GM23338 (cell line): Measurements from ENCODE around the gene KRT15. TPM values are rescaled to one million over a fixed set of nuclear protein-coding genes. Genes with fewer than 3 reads are reported as not detected.

ENCODE experiments used
- EZH2 ChIP-seq: fragments of 200-600 bp; sonication (generic); IDR thresholded peaks from one replicate; pipeline ENCODE4 v1.8.0; 2017; ENCODE audit warnings: antibody characterized with exemption, mild to moderate bottlenecking, low read depth; ENCODE audit not compliant: unreplicated experiment
- EZH2phosphoT487 ChIP-seq: fragments of 200-600 bp; sonication (generic); IDR thresholded peaks from one replicate; pipeline ENCODE4 v1.8.1; 2018; ENCODE audit warnings: antibody characterized with exemption; ENCODE audit not compliant: unreplicated experiment
- JUNB ChIP-seq: IDR thresholded peaks from one replicate; pipeline ENCODE4 v1.6.1; 2016; ENCODE audit warnings: antibody characterized with exemption; ENCODE audit not compliant: unreplicated experiment
- NANOG ChIP-seq: IDR thresholded peaks from 2 replicates; pipeline ENCODE4 v1.6.1; 2016; ENCODE audit warnings: antibody characterized with exemption, borderline replicate concordance
- REST ChIP-seq: IDR thresholded peaks from one replicate; pipeline ENCODE4 v1.6.1; 2018; ENCODE audit warnings: antibody characterized with exemption; ENCODE audit not compliant: unreplicated experiment
- ZNF114 ChIP-seq: fragments of 250-450 bp; sonication (Bioruptor Pico); IDR thresholded peaks from 2 replicates; pipeline ENCODE4 v1.5.0; 2020; ENCODE audit warnings: mild to moderate bottlenecking, moderate library complexity
- ZNF331 ChIP-seq: fragments of 250-450 bp; sonication (Bioruptor Pico); IDR thresholded peaks from 2 replicates; pipeline ENCODE4 v1.5.0; 2020; ENCODE audit warnings: low read depth, mild to moderate bottlenecking, moderate library complexity
- polyA plus RNA-seq: library from polyadenylated mRNA; unstranded; fragments of >200 nt; fragmentation: Nextera tagmentation; extraction: Ambion mirVana; gene quantifications from 2 replicates; pipeline ENCODE4 v1.2.1, GENCODE V29; 2016
- total RNA-seq: library from RNA; depleted of rRNA; stranded (reverse); fragments of >200 nt; shearing (Covaris generic); gene quantifications from 2 replicates; pipeline ENCODE4 v1.2.3, GENCODE V29; 2014
- TF ChIP-seq, protein P1 (sequence below): fragments of 250-450 bp; sonication (Bioruptor Pico); IDR thresholded peaks from 2 replicates; pipeline ENCODE4 v1.5.0; 2020; ENCODE audit warnings: mild to moderate bottlenecking, moderate library complexity

KRT15 gene
- total and polyA plus RNA-seq, 2 experiments from 2014 or later: 0.03 TPM; not detected in 1

DNA sequence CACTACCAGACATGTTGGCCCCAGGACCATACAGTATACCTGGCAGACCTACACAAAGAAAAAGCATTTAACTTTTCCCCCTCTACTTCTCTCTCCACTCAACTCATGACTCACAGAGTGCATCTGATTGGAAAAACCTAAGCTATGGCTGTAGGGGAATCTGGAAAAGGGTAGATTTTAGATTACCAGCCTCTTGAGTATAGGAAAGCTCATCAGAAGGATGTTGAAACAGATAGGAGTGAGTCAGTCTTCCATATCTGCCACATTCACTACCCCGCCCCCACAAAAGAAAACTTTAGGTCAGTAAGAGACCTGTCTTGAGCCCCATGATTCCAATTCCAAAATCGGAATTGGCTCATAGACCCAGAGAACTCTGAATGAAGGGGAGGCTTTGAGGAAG lies 40.9 kb upstream of the KRT15 start (continued):
- TF ChIP-seq, protein P1, sequence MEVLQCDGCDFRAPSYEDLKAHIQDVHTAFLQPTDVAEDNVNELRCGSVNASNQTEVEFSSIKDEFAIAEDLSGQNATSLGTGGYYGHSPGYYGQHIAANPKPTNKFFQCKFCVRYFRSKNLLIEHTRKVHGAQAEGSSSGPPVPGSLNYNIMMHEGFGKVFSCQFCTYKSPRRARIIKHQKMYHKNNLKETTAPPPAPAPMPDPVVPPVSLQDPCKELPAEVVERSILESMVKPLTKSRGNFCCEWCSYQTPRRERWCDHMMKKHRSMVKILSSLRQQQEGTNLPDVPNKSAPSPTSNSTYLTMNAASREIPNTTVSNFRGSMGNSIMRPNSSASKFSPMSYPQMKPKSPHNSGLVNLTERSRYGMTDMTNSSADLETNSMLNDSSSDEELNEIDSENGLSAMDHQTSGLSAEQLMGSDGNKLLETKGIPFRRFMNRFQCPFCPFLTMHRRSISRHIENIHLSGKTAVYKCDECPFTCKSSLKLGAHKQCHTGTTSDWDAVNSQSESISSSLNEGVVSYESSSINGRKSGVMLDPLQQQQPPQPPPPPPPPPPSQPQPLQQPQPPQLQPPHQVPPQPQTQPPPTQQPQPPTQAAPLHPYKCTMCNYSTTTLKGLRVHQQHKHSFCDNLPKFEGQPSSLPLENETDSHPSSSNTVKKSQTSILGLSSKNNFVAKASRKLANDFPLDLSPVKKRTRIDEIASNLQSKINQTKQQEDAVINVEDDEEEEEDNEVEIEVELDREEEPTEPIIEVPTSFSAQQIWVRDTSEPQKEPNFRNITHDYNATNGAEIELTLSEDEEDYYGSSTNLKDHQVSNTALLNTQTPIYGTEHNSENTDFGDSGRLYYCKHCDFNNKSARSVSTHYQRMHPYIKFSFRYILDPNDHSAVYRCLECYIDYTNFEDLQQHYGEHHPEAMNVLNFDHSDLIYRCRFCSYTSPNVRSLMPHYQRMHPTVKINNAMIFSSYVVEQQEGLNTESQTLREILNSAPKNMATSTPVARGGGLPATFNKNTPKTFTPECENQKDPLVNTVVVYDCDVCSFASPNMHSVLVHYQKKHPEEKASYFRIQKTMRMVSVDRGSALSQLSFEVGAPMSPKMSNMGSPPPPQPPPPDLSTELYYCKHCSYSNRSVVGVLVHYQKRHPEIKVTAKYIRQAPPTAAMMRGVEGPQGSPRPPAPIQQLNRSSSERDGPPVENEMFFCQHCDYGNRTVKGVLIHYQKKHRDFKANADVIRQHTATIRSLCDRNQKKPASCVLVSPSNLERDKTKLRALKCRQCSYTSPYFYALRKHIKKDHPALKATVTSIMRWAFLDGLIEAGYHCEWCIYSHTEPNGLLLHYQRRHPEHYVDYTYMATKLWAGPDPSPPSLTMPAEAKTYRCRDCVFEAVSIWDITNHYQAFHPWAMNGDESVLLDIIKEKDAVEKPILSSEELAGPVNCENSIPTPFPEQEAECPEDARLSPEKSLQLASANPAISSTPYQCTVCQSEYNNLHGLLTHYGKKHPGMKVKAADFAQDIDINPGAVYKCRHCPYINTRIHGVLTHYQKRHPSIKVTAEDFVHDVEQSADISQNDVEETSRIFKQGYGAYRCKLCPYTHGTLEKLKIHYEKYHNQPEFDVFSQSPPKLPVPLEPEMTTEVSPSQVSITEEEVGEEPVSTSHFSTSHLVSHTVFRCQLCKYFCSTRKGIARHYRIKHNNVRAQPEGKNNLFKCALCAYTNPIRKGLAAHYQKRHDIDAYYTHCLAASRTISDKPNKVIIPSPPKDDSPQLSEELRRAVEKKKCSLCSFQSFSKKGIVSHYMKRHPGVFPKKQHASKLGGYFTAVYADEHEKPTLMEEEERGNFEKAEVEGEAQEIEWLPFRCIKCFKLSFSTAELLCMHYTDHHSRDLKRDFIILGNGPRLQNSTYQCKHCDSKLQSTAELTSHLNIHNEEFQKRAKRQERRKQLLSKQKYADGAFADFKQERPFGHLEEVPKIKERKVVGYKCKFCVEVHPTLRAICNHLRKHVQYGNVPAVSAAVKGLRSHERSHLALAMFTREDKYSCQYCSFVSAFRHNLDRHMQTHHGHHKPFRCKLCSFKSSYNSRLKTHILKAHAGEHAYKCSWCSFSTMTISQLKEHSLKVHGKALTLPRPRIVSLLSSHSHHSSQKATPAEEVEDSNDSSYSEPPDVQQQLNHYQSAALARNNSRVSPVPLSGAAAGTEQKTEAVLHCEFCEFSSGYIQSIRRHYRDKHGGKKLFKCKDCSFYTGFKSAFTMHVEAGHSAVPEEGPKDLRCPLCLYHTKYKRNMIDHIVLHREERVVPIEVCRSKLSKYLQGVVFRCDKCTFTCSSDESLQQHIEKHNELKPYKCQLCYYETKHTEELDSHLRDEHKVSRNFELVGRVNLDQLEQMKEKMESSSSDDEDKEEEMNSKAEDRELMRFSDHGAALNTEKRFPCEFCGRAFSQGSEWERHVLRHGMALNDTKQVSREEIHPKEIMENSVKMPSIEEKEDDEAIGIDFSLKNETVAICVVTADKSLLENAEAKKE (CRISPR knock-in tag): no peak
- TF ChIP-seq NANOG: no peak
- TF ChIP-seq ZNF331 (CRISPR knock-in tag): no peak
- TF ChIP-seq JUNB: no peak
- no peak for TF ChIP-seq REST
- TF ChIP-seq EZH2: no peak
- no peak for TF ChIP-seq EZH2phosphoT487
- no peak for TF ChIP-seq ZNF114 (CRISPR knock-in tag)
